ENCODE results near the gene CMTM6. TPM values are rescaled to one million over a fixed set of nuclear protein-coding genes. Genes with fewer than 3 reads are reported as not detected.

CMTM6 gene
- total RNA-seq, 2 donors from 2014 or later = 55.3 to 73.7 TPM

- no peak overlapping the region for H3K9ac ChIP-seq (ENCODE audit: low read depth in 2 of 2, low read length in 2 of 2)
- no peak overlapping the region for H3K4me3 ChIP-seq
- no peaks in the 10 kb centered on the region for H3K36me3 ChIP-seq
- H3K9me3 ChIP-seq = no peaks in the 10 kb centered on the region
- DNase-seq = peak; percentile 11
- H3K4me1 ChIP-seq = no peaks in the 10 kb centered on the region
- TF ChIP-seq CTCF (IDR thresholded peaks at IDR 0.05) = no peak
- intact Hi-C loops (cut with DNase I) = no loop called here
- no peaks in the 10 kb centered on the region for H3K27me3 ChIP-seq
- H3K27ac ChIP-seq = no peak overlapping the region
Measured at GRCh38 chr3:32437896-32438295, 64.8 kb downstream of the CMTM6 start.

GRCh38 chr3:32436816-32437189, 65.8 kb downstream of the CMTM6 start:
- no peaks in the 10 kb centered on the region for H3K9me3 ChIP-seq
- H3K36me3 ChIP-seq = no peaks in the 10 kb centered on the region
- H3K4me3 ChIP-seq = no peak overlapping the region
- DNase-seq = no peak
- H3K27me3 ChIP-seq = no peaks in the 10 kb centered on the region
- TF ChIP-seq CTCF (IDR thresholded peaks at IDR 0.05) = no peak
- H3K9ac ChIP-seq (ENCODE audit: low read depth in 2 of 2, low read length in 2 of 2) = no peak overlapping the region
- no peak overlapping the region for H3K27ac ChIP-seq
- intact Hi-C loops (cut with DNase I) = no loop called here
- H3K4me1 ChIP-seq = no peaks in the 10 kb centered on the region

- intact Hi-C loops (cut with DNase I) = no loop called here
- Histone ChIP-seq H3K27ac (no peak overlapping the region), H3K9me3 (no peaks in the 10 kb centered on the region), H3K4me1 (no peaks in the 10 kb centered on the region), H3K4me3 (no peak overlapping the region), H3K36me3 (no peaks in the 10 kb centered on the region), H3K9ac (ENCODE audit: low read depth in 2 of 2, low read length in 2 of 2) (no peak overlapping the region), H3K27me3 (no peaks in the 10 kb centered on the region)
- DNase-seq = peak; percentile 13
- TF ChIP-seq CTCF (IDR thresholded peaks at IDR 0.05) = no peak
Measured at GRCh38 chr3:32435911-32436815, 66.5 kb downstream of the CMTM6 start.

- no peaks in the 10 kb centered on the region for H3K4me1 ChIP-seq
- no peak for TF ChIP-seq CTCF (IDR thresholded peaks at IDR 0.05)
- no peak overlapping the region for H3K27ac ChIP-seq
- H3K4me3 ChIP-seq = no peak overlapping the region
- H3K27me3 ChIP-seq = no peaks in the 10 kb centered on the region
- H3K9me3 ChIP-seq = no peaks in the 10 kb centered on the region
- intact Hi-C loops (cut with DNase I) = no loop called here
- H3K36me3 ChIP-seq = no peaks in the 10 kb centered on the region
- no peak for DNase-seq
- H3K9ac ChIP-seq (ENCODE audit: low read depth in 2 of 2, low read length in 2 of 2) = no peak overlapping the region
Measured at GRCh38 chr3:32434206-32434605, 68.4 kb downstream of the CMTM6 start.

GRCh38 chr3:32432711-32433530, 69.7 kb downstream of the CMTM6 start:
- no peak for TF ChIP-seq CTCF (IDR thresholded peaks at IDR 0.05)
- no peaks in the 10 kb centered on the region for H3K36me3 ChIP-seq
- no peak overlapping the region for H3K9ac ChIP-seq (ENCODE audit: low read depth in 2 of 2, low read length in 2 of 2)
- H3K4me3 ChIP-seq = no peak overlapping the region
- DNase-seq = peak; percentile 14
- intact Hi-C loops (cut with DNase I) = no loop called here
- no peaks in the 10 kb centered on the region for H3K4me1 ChIP-seq
- H3K9me3 ChIP-seq = no peaks in the 10 kb centered on the region
- no peaks in the 10 kb centered on the region for H3K27me3 ChIP-seq
- peak overlapping the region; percentile 19 for H3K27ac ChIP-seq

All from colonic mucosa (tissue), 4 donors.